OCI-LY3 (cell line): ENCODE data around the gene PCSK2.

Experiments
- CTCF ChIP-seq: fragments of 200-600, 300-600 bp; sonication (generic); IDR thresholded peaks from 2 replicates; pipeline ENCODE4 v1.5.1; 2014; ENCODE audit warnings: antibody characterized with exemption, low read length, low read depth
- EZH2phosphoT487 ChIP-seq: fragments of 200-600 bp; shearing (Covaris generic); IDR thresholded peaks from 2 replicates; pipeline ENCODE4 v1.6.1; 2018; ENCODE audit warnings: antibody characterized with exemption, mixed run types, low read depth

GRCh38 chr20:17228624-17229061 lies 1.8 kb downstream of the PCSK2 start:
- no peak for TF ChIP-seq CTCF
- no peak for TF ChIP-seq EZH2phosphoT487
